ENCODE measurements around the gene KIAA1328. TPM values are rescaled to one million over a fixed set of nuclear protein-coding genes. Genes with fewer than 3 reads are reported as not detected.
"Not testable (repeated sequence)": the region's sequence is repeated elsewhere in the genome, so short reads cannot be mapped to it uniquely, and the experiment has no call there.

Gene KIAA1328
- total RNA-seq, 2 experiments from 2014 or later = 9.8 to 10.7 TPM

DNA sequence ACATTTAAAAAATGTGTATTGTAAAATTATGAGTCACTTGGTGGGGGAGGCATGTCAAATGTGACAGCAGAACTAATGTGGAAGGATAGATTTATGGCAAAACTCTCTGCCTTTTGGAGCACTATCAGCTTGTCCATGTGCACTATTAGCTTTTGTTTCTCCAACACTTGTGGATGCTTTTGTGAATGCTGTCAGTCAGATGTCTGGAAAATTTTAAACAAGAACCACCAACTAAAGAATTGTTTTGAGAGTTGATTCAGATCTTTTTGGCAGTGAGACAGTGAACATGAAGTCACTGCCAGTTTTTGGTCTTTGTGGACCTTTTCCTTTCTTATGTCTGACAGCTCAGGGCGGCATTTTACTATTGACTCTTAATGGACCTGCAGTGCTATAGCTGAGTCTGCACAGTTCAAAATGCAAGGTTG, 72.4 kb downstream of the KIAA1328 start:
- Mint-ChIP-seq H3K4me1 (peaks cover 3% of the 10 kb centered on the region), H3K9me3 (no peaks in the 10 kb centered on the region), H3K4me3 (no peak overlapping the region), H3K36me3 (peaks cover 15% of the 10 kb centered on the region), H3K27ac (no peak overlapping the region), H3K27me3 (no peaks in the 10 kb centered on the region)
- no peak for DNase-seq
- POLR2A ChIA-PET = no interaction called here
- no peak for ATAC-seq (ENCODE audit: low read depth)

DNA sequence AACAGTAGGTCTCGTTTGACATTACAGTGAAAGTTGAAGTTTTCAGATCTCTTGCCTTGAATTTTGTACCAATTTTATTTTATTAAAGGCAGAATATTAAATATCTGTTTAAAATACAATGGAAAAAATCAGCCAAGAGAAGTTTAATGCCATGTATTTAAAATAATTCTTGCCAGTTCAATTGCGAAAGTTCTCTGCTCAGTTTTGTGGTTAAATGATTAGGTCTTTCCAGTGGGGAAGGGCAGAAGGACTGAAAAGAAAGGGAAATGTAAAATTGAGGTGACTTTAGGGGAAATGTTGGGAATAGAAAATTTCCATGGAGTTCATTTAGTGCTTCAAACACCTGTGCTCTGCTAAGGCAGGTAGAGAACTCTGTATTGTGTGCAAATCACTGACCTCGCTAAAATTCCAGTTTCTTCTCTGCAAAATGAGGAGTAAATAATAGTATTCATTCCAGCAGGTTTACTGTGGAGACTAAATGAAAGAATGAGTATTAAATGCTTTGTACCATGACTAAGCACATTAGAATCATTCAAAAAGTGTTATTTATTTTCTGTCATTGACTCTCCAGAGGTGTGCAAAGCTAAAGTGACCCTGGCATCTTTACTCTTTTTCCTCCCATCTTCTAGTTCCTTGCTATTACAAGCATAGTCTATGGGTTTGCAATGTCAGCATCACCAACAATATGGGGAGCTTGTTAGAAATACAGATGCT, 74.4 kb downstream of the KIAA1328 start:
- Mint-ChIP-seq H3K36me3 (peaks cover 12% of the 10 kb centered on the region), H3K27me3 (no peaks in the 10 kb centered on the region), H3K4me1 (peaks cover 3% of the 10 kb centered on the region), H3K9me3 (no peaks in the 10 kb centered on the region), H3K27ac (no peak overlapping the region), H3K4me3 (no peak overlapping the region)
- POLR2A ChIA-PET = interaction anchor here (1.1 kb wide), 1 partner anchor 75 kb away, joined by 3 read pairs; the partner anchor contains the start of genes KIAA1328 and TPGS2
- ATAC-seq (ENCODE audit: low read depth) = no peak
- DNase-seq = no peak

DNA sequence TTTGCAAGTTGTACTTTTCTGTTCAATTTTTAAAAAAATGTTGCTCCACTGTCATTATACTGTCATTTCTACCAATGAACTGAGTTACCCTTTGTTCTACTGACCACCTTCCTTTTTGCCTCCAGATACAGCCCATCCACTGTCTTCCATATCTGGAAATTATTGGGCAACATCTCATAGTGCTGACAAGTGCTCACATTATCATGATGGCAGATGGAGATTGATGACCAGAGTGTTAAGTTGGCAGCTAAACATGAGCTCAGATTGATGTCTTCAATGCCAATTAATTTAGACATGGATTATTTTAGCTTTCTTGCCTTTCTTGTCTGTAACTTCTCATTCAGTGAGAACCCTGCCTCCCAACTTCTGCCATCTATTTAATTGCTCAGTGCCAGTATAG, 76.6 kb downstream of the KIAA1328 start:
- Mint-ChIP-seq H3K4me3 (no peak overlapping the region), H3K27ac (no peak overlapping the region), H3K27me3 (no peaks in the 10 kb centered on the region), H3K36me3 (peaks cover 15% of the 10 kb centered on the region), H3K4me1 (peaks cover 3% of the 10 kb centered on the region), H3K9me3 (peaks cover 4% of the 10 kb centered on the region)
- DNase-seq = no peak
- POLR2A ChIA-PET = no interaction called here
- no peak for ATAC-seq (ENCODE audit: low read depth)

DNA sequence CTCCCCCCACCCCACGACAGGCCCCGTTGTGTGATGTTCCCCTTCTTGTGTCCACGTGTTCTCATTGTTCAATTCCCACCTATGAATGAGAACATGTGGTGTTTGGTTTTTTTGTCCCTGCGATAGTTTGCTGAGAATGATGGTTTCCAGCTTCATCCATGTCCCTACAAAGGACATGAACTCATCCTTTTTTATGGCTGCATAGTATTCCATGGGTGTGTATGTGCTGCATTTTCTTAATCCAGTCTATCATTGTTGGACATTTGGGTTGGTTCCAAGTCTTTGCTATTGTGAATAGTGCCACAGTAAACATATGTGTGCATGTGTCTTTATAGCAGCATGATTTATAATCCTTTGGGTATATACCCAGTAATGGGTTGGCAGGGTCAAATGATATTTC, 80.4 kb downstream of the KIAA1328 start:
- H3K27me3 Mint-ChIP-seq; ATAC-seq (ENCODE audit: low read depth); H3K27ac Mint-ChIP-seq; H3K9me3 Mint-ChIP-seq; POLR2A ChIA-PET; DNase-seq; H3K4me3 Mint-ChIP-seq: not testable (repeated sequence)
- H3K4me1 Mint-ChIP-seq = peaks cover 15% of the 10 kb centered on the region
- peaks cover 11% of the 10 kb centered on the region for H3K36me3 Mint-ChIP-seq

GRCh38 chr18:36912887-36913286, 84.0 kb downstream of the KIAA1328 start:
- Mint-ChIP-seq H3K36me3 (peaks cover 6% of the 10 kb centered on the region), H3K27ac (peak overlapping the region; percentile 88)

DNA sequence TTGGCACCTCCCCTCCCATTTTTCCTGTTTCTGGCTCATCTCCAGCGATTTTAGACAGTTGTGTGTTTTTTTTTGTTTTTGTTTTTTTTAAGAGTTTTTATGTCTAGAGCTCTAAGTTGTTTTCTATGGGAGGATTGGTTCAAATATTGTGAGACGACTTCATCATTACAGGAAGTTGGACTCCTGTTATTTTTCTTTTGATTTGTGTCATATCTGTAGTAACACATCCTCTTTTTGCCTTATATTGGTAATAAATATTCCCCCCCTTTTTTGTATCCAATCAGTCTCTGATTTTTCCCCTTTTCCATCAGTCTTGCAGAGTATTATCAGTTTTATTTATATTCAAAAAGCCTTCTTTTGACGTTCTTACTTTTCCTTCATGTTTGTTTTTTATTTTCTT, 89.0 kb downstream of the KIAA1328 start:
- Mint-ChIP-seq H3K27me3 (no peaks in the 10 kb centered on the region), H3K27ac (no peak overlapping the region), H3K9me3 (no peaks in the 10 kb centered on the region), H3K4me1 (peaks cover 9% of the 10 kb centered on the region), H3K4me3 (no peak overlapping the region), H3K36me3 (peaks cover 6% of the 10 kb centered on the region)
- DNase-seq (no peak), ATAC-seq (ENCODE audit: low read depth) (no peak)
- POLR2A ChIA-PET = no interaction called here

More at GRCh38 chr18:36912887-36913286, 84.0 kb downstream of the KIAA1328 start:
- H3K4me3 Mint-ChIP-seq = peak overlapping the region; percentile 33
- H3K27me3 Mint-ChIP-seq = no peaks in the 10 kb centered on the region
- H3K9me3 Mint-ChIP-seq = peaks cover 7% of the 10 kb centered on the region
- ATAC-seq (ENCODE audit: low read depth) = peak; percentile 73
- peaks cover 15% of the 10 kb centered on the region for H3K4me1 Mint-ChIP-seq
- POLR2A ChIA-PET = no interaction called here
- DNase-seq = no peak

DNA sequence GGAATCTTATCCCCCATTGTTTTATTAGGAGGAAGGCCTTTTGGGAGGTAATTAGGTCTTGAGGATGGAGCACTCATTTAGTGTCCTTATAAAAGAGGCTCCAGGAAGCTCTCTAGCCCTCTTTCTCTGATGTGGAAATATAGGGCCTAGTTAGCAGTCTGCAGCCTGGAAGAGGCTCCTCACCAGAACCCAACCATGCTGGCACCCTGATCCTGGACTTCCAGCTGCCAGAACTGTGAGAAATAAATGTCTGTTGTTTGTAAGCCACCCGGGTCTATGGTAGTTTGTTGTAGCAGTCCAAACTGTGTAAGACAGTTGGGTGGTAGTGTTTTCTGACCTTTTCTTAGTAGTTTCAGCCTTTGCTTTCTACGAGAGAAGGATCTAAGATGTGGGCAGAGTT, 100.7 kb downstream of the KIAA1328 start:
- no peaks in the 10 kb centered on the region for H3K27me3 Mint-ChIP-seq
- no peak overlapping the region for H3K27ac Mint-ChIP-seq
- H3K4me1 Mint-ChIP-seq = no peaks in the 10 kb centered on the region
- POLR2A ChIA-PET = no interaction called here
- H3K36me3 Mint-ChIP-seq = peaks cover 4% of the 10 kb centered on the region
- DNase-seq (no peak), ATAC-seq (ENCODE audit: low read depth) (no peak)
- no peak overlapping the region for H3K4me3 Mint-ChIP-seq
- no peaks in the 10 kb centered on the region for H3K9me3 Mint-ChIP-seq

- Mint-ChIP-seq H3K27me3 (no peaks in the 10 kb centered on the region), H3K4me1 (no peaks in the 10 kb centered on the region)
Observed at GRCh38 chr18:36931106-36931505, 102.2 kb downstream of the KIAA1328 start.

GRCh38 chr18:36933552-36933951, 104.6 kb downstream of the KIAA1328 start:
- H3K27me3 Mint-ChIP-seq = no peaks in the 10 kb centered on the region
- H3K36me3 Mint-ChIP-seq = no peaks in the 10 kb centered on the region
- no peaks in the 10 kb centered on the region for H3K4me1 Mint-ChIP-seq
- peaks cover 10% of the 10 kb centered on the region for H3K9me3 Mint-ChIP-seq
- POLR2A ChIA-PET = no interaction called here
- ATAC-seq (ENCODE audit: low read depth) (no peak), DNase-seq (no peak)
- H3K27ac Mint-ChIP-seq = no peak overlapping the region
- no peak overlapping the region for H3K4me3 Mint-ChIP-seq

More at GRCh38 chr18:36931106-36931505, 102.2 kb downstream of the KIAA1328 start:
- no peak overlapping the region for H3K4me3 Mint-ChIP-seq
- POLR2A ChIA-PET = no interaction called here
- ATAC-seq (ENCODE audit: low read depth) = no peak
- no peaks in the 10 kb centered on the region for H3K9me3 Mint-ChIP-seq
- H3K27ac Mint-ChIP-seq = no peak overlapping the region
- H3K36me3 Mint-ChIP-seq = peaks cover 4% of the 10 kb centered on the region
- DNase-seq = no peak

DNA sequence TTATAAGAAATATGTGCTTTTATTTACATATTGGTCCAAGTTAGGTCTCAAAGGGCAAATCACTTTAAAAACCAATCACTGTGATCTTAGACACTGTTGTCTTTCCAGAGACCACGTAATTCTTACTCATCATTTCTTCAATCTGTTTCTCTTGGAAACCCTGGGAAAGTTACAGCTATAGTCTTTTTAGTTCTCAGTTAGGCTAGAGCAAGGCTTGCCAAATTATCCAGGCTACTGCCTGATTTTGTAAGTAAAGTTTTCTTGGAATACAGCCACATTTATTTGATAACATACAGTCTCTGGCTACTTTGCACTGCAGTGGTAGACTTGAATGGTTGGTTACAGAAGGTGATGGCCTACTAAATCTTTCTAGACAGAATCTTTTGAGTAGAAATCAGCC, 106.0 kb downstream of the KIAA1328 start:
- no peak for ATAC-seq (ENCODE audit: low read depth)
- H3K27ac Mint-ChIP-seq = no peak overlapping the region
- no peak for DNase-seq

DNA sequence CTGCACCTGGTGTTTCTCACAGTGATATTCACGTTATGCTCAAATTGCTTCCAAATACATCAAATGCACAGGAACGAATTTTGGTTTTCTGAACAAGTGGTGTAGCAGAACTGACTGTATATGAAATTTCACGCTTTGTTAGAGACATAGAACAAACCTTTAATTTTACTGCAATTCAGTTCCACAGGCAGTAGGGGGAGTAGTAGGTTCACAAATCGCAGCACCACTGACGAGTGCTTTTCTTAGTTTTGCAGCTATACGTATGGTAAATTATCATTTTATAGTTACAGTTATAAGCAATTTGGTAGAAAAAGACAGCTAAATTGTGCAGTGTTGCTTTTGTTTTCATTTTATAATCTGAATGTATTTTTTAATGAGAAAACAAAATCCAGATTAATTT, 113.3 kb downstream of the KIAA1328 start:
- DNase-seq (no peak), ATAC-seq (ENCODE audit: low read depth) (no peak)
- H3K9me3 Mint-ChIP-seq = peaks cover 3% of the 10 kb centered on the region
- POLR2A ChIA-PET = no interaction called here
- H3K4me3 Mint-ChIP-seq = no peak overlapping the region
- peaks cover 1% of the 10 kb centered on the region for H3K36me3 Mint-ChIP-seq
- no peak overlapping the region for H3K27ac Mint-ChIP-seq
- no peaks in the 10 kb centered on the region for H3K4me1 Mint-ChIP-seq
- no peaks in the 10 kb centered on the region for H3K27me3 Mint-ChIP-seq

More for the DNA sequence above, 106.0 kb downstream of the KIAA1328 start:
- H3K4me3 Mint-ChIP-seq = no peak overlapping the region
- peaks cover 11% of the 10 kb centered on the region for H3K9me3 Mint-ChIP-seq
- no peaks in the 10 kb centered on the region for H3K27me3 Mint-ChIP-seq
- no peaks in the 10 kb centered on the region for H3K4me1 Mint-ChIP-seq
- peaks cover 1% of the 10 kb centered on the region for H3K36me3 Mint-ChIP-seq
- POLR2A ChIA-PET = no interaction called here

GRCh38 chr18:36947820-36948348, 119.0 kb downstream of the KIAA1328 start:
- H3K9me3 Mint-ChIP-seq = no peaks in the 10 kb centered on the region
- POLR2A ChIA-PET = no interaction called here
- no peaks in the 10 kb centered on the region for H3K27me3 Mint-ChIP-seq
- DNase-seq (no peak), ATAC-seq (ENCODE audit: low read depth) (no peak)
- no peaks in the 10 kb centered on the region for H3K4me1 Mint-ChIP-seq
- peaks cover 3% of the 10 kb centered on the region for H3K36me3 Mint-ChIP-seq
- H3K4me3 Mint-ChIP-seq = no peak overlapping the region
- no peak overlapping the region for H3K27ac Mint-ChIP-seq

DNA sequence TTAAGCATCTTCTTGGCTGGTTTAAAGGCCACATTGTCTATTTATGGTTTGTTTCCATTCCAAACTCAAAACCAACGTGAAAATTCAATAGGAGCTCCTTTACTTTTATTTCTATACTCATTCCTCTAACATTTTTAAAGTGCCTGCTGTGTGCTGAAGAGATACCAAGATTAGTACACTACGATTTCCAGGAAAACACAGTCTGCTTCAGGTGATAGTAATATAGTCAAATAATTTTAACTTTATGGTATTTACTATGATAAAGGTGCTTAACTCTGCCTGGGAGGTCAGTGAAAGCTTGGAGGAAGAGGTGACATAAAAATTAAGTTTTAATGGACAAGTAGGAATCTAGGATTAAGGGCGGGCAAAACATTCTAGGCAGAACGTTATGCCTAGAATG, 121.4 kb downstream of the KIAA1328 start:
- Mint-ChIP-seq H3K36me3 (peaks cover 3% of the 10 kb centered on the region), H3K27ac (no peak overlapping the region), H3K4me3 (no peak overlapping the region), H3K4me1 (no peaks in the 10 kb centered on the region), H3K27me3 (no peaks in the 10 kb centered on the region), H3K9me3 (no peaks in the 10 kb centered on the region)
- POLR2A ChIA-PET = no interaction called here
- ATAC-seq (ENCODE audit: low read depth) (no peak), DNase-seq (no peak)

GRCh38 chr18:36950960-36951359, 122.0 kb downstream of the KIAA1328 start:
- no peaks in the 10 kb centered on the region for H3K4me1 Mint-ChIP-seq
- ATAC-seq (ENCODE audit: low read depth) = no peak
- H3K4me3 Mint-ChIP-seq = no peak overlapping the region
- no peaks in the 10 kb centered on the region for H3K27me3 Mint-ChIP-seq
- POLR2A ChIA-PET = no interaction called here
- H3K9me3 Mint-ChIP-seq = no peaks in the 10 kb centered on the region
- peaks cover 3% of the 10 kb centered on the region for H3K36me3 Mint-ChIP-seq
- no peak for DNase-seq
- H3K27ac Mint-ChIP-seq = no peak overlapping the region

All from activated naive CD8-positive, alpha-beta T cell treated with anti-CD3 and anti-CD28 coated beads, Interleukin-2, amount 10 ng/mL, durations not matched to agents 7 days and 5 days (primary cell).